ENCODE measurements around the gene GLYATL1. TPM values are rescaled to one million over a fixed set of nuclear protein-coding genes. Genes with fewer than 3 reads are reported as not detected.
A peak's percentile ranks its signal among the peaks of the same experiment; 100 is the strongest.

Gene GLYATL1
- total RNA-seq, 1 donor from 2014 or later, result not detected

DNA sequence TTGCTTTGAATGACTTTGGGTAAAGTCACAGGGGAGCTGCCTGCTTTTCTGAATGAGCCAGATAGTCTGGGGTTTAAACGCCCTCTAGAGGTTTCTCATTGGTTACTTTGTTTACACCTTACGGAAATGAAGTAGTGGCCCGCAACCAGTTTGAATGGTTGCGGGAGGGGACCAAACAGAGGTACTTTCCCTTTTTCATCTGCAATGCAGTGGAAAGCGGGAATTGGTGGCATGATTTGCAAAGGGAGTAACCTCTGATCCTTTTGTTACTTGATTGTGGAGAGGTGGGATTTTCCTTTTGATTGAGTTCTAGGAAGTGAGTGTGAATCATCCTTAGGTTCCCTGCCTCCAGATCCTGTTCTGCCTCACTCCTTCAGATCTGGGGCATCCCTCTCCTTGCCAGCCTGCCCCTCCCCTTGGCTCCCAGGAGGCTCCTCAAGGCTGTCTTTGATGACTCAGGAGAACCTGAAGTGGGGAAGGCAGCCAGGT lies 15.9 kb upstream of the GLYATL1 start:
- intact Hi-C loops (cut with DNase I), result no loop called here
- peak; percentile 39 for DNase-seq (ENCODE audit: missing footprints)
- ATAC-seq, result no peak

DNA sequence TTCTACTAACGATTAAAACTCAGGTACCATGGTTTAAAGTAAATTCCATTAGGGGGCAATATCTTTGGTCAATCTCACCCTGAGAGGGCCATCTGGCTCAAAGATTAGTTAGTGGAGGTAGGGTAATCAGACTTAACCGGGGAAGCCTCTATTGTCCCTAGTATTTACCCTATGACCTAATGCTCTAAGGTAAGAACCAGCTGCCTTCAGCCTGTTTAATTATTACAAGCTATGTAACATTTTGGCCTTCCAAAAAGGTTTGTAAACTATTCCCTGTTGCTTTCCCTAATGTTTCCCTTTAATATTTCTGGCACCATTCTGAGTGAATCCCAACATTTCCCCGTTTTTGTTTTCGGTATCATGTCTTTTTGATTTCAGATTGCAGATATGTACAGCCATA lies 15.1 kb upstream of the GLYATL1 start:
- DNase-seq (ENCODE audit: missing footprints) (no peak), ATAC-seq (no peak)
- intact Hi-C loops (cut with DNase I), result no loop called here

DNA sequence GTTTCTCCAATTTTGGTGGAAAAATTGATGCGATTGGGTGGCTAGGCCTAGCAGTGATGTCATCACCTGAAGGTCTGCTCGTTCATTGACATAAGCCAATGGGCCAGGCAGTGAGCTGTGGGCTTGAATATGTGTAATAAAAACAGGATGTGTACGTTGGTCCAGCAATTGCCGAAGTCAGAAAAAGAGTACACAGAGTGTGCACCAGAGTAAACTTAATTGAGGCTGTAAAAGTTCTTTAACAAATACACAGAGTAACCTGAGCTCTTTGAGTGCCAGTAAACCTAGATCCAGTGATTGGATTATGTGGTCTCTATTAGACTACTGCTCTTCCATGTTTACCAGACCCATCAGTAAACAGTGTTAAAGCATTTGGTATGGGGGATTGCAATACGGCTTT lies 13.0 kb upstream of the GLYATL1 start:
- intact Hi-C loops (cut with DNase I), result no loop called here
- ATAC-seq (no peak), DNase-seq (ENCODE audit: missing footprints) (no peak)

DNA sequence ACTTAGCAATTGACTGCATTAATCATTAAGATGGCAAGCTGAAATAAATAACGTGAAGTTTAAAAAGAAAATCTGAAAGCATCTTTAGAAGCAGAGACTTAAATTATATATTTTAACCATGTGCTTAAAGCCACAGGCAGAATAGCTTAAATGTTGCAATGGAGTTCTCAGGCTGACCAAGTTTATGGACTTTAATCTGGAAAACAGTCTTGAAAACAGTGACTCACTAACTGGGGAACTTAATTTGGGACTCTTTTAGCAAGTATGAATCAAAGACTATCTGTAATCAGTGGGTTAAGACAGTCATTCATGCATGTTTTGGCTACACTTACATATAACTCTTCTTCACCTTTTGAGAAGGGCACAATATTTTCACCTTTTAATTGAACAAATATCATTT lies 12.6 kb upstream of the GLYATL1 start:
- ATAC-seq (no peak), DNase-seq (ENCODE audit: missing footprints) (no peak)
- intact Hi-C loops (cut with DNase I), result no loop called here

DNA sequence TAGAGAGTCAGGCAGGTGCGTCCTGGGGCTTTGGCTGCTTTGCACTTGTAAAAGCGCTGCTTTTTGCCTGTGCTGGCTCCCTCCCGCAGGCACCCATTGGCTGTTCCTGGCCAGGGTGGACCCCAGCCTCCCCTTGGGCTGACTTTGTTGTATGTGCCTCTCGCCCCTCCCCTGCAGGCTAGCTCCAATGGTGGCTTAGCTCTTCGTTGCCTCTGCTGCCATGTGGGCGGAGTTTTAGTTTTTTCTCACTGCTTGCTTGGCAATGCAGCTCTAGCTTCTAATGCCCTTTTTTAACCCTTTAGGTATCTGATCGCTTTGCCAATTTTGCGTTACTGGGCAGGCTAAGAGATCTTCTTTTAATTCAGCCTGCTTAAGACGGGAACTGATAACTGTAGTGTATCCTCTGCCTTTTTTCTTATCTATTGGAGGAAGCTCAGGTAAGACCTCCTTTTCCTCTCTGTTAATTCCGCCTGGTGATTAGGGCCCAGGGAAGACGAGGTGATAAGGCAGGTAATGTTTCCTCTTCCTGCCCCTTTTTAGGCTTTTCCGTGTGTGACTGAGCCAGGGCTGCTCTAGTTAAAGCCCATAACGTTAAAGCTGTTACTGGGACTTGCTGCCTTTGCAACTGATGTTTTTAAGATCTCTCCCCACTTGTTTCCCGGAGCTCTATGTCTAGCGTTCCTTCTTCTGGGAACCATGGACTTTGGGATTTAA lies 11.7 kb upstream of the GLYATL1 start:
- intact Hi-C loops (cut with DNase I), result no loop called here
- no peak for DNase-seq (ENCODE audit: missing footprints)
- no peak for ATAC-seq

DNA sequence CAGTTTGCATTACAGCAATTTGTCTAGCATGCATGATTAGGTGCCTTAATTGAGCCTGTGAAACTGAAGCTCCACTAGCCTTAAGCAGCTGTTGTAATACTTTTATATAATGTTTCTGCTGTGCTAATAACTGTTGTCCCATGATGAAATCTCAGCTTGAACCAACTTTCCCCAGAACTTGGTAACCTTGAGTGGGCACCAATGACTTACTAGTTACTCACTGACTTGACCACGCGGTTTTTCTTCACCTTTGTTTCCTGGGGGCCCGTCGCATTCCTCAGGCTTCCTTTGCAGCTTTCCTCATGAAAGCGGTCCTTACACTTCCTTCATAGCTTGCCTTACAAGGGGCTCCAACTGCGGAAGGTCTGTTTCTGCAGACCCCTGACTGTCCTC lies 11.2 kb upstream of the GLYATL1 start:
- intact Hi-C loops (cut with DNase I), result no loop called here
- ATAC-seq (no peak), DNase-seq (ENCODE audit: missing footprints) (no peak)

GRCh38 chr11:58928691-58929090 lies 10.6 kb upstream of the GLYATL1 start:
- ATAC-seq (no peak), DNase-seq (ENCODE audit: missing footprints) (no peak)
- intact Hi-C loops (cut with DNase I), result no loop called here

- ATAC-seq (no peak), DNase-seq (ENCODE audit: missing footprints) (no peak)
- intact Hi-C loops (cut with DNase I), result no loop called here
Observed at GRCh38 chr11:58930926-58931325, 8.4 kb upstream of the GLYATL1 start.

DNA sequence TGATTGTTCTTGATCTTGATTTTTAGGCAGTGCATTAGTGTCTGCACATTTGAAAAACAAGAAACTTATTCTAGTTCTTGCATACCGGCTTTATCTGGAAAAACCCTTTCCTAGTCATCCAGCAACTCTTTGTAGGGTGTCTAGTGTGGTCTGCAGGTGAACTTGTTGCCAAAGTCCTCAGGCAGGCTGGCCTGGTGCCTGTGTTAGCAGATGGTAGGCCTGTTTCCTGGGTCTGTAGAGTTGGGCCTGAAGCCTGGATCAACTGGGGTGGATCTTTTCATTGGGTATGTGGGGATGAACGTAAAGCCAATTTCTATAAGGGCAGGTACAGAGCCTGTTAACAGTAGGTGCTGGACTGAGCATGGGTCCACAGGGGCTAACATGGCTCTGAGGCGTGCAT lies 5.6 kb upstream of the GLYATL1 start:
- no peak for DNase-seq (ENCODE audit: missing footprints)
- intact Hi-C loops (cut with DNase I), result no loop called here
- no peak for ATAC-seq

- no peak for ATAC-seq
- intact Hi-C loops (cut with DNase I), result no loop called here
- DNase-seq (ENCODE audit: missing footprints), result no peak
Observed at GRCh38 chr11:58934945-58935513, 4.3 kb upstream of the GLYATL1 start.

- intact Hi-C loops (cut with DNase I), result no loop called here
- ATAC-seq (no peak), DNase-seq (ENCODE audit: missing footprints) (no peak)
Observed at GRCh38 chr11:58938398-58938797, 890 bp upstream of the GLYATL1 start.

DNA sequence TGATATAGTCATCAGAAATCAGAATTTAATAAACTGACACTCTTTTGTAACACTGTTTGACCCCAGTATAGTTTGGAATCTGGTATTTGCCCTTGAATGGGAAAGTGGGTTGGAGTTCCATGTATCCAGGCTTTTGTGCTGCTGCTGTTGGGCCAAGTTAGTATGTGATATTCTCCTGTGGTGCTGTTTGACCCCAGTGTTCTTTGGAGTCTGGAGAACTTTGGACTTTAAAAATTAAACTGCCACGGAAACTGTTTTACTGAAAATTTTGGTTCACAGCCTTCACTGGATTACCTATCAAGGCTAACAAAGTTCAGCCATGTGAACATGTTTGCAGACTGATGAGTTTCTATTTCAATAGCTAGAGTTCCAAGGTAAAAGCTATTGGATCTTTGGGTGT lies 740 bp downstream of the GLYATL1 start:
- DNase-seq (ENCODE audit: missing footprints), result no peak
- ATAC-seq, result no peak
- intact Hi-C loops (cut with DNase I), result no loop called here

DNA sequence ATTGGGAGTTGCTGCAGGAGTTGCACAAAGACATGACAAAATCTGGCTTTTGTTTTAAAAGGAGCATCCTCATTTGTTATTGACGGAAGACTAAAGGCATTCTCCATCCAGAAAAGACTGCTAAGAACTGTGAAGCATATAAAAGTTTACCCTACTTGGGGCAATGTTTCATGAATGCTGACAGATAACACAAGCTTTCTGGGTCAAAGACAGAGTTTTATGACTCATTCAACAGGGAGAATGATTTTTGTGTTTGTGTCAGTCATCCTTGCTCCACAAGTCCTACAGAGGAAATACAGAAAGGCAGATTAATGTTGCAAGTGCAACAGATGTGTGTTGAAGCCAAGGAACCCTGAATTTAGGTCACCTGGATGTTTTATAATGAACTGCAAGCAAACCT lies 2.5 kb downstream of the GLYATL1 start:
- no peak for ATAC-seq
- DNase-seq (ENCODE audit: missing footprints), result no peak
- intact Hi-C loops (cut with DNase I), result no loop called here

- intact Hi-C loops (cut with DNase I), result no loop called here
Observed at GRCh38 chr11:58945663-58946062, 6.4 kb downstream of the GLYATL1 start.

DNA sequence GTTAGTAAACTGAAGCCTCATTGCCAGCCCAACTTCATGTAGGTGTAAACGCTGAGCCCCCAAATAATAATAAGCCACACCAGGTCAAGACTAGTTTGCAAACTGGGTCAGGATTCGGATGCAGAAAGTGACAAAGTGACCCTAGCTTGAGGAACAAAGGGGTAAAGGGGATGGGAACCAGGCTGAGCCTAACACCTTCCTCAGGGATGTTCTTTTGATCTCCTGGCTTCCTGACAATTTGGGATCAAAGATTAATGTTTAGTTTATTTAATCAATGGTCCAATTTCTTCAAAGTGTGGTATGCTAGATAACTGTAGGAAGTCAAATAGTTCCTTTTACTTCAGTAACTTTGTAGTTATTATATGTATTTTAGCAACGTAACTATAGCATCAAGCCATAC lies 9.9 kb downstream of the GLYATL1 start:
- no peak for DNase-seq (ENCODE audit: missing footprints)
- intact Hi-C loops (cut with DNase I), result no loop called here
- no peak for ATAC-seq

More at GRCh38 chr11:58945663-58946062, 6.4 kb downstream of the GLYATL1 start:
- no peak for ATAC-seq
- no peak for DNase-seq (ENCODE audit: missing footprints)

DNA sequence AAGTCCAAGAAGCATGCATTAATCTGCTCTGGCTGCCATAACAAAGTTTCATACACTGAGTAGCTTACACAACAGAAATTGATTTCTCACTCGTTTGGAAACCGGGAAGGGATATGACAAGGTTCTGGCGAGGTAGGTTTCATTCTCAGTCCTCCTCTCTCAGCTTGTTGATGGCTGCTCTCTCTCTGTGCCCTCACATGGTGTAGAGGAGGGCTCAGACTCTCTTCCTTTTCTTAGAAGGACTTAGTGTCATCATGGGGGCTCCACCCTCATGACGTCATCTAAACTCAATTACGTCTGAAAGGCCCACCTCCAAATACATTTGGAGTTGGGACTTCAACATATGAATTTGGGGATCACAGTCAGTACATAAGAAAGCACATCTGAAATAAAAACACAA lies 18.6 kb downstream of the GLYATL1 start:
- DNase-seq (ENCODE audit: missing footprints) (no peak), ATAC-seq (no peak)
- intact Hi-C loops (cut with DNase I), result no loop called here

DNA sequence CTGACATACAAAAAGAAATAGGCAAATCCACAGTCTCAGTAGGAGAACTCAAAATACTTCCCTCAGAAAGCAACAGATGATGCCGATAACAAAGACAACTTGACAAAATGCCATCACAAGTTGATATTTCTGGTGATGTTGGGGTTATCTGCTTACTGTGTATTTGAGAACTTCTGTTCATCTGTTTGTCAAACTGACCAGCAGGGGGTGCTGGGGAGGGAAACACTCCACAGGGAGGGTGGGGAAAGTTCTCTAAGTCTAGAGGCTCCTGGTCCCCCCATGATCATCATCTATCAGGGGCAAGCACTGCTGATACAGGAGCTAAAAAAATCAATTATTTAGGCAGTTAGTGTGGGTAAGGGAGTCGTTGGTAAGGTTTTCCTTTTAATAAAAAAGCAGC lies 19.2 kb downstream of the GLYATL1 start:
- intact Hi-C loops (cut with DNase I), result no loop called here
- DNase-seq (ENCODE audit: missing footprints) (no peak), ATAC-seq (no peak)

DNA sequence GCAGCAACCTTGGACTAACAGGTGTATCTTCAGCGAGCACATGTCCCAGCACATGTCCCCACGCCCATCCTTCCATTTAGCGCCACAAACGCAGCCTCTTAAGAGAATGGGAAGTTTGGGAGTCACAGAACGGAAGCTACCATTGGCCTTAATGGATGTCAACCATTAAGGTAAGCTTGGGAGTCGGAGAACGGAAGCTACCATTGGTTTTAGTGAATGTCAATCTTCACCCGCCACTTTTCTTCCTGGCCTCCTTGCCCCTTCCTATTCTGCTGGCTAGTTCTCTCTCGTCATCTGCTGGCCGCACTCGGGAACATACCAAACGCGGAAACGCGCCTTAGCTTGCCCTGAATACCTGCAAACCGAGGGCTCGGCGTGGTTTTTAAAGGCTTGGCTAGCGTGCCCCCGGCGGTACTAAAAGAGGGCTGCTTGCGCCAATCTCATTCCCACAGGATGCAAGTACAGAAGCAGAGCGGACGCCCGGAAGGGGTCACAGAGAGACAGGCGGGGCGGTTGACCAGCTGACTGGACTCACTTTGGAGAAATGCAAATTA lies 24.3 kb downstream of the GLYATL1 start:
- intact Hi-C loops (cut with DNase I), result no loop called here
- no peak for DNase-seq (ENCODE audit: missing footprints)
- no peak for ATAC-seq

GRCh38 chr11:58965246-58965985 lies 26.1 kb downstream of the GLYATL1 start:
- no peak for DNase-seq (ENCODE audit: missing footprints)
- intact Hi-C loops (cut with DNase I), result no loop called here
- no peak for ATAC-seq

- ATAC-seq, result no peak
- intact Hi-C loops (cut with DNase I), result no loop called here
- DNase-seq (ENCODE audit: missing footprints), result no peak
Observed at GRCh38 chr11:58968251-58968711, 29.0 kb downstream of the GLYATL1 start.

All from Right ventricle myocardium inferior (tissue), 1 donor.